Gastroesophageal sphincter (tissue), 3 donors: ENCODE results near the gene DCAF12.

Experiments
- CTCF ChIP-seq, 4 experiments: fragments of 200-600 bp in 2 of 4; fragments of 450-650 bp in 2 of 4; sonication (generic) in 1 of 4; IDR thresholded peaks; one replicate each; pipeline ENCODE4 v1.5.1; 2017 to 2019; ENCODE audit warnings: antibody characterized with exemption in 4 of 4, mild to moderate bottlenecking in 2 of 4, moderate library complexity in 2 of 4
- POLR2A ChIP-seq, 2 donors: fragments of 450-650 bp; IDR thresholded peaks; one replicate each; pipeline ENCODE4 v1.6.1; 2017; ENCODE audit warnings: antibody characterized with exemption in 2 of 2, mild to moderate bottlenecking in 2 of 2, moderate library complexity in 1 of 2
- POLR2AphosphoS5 ChIP-seq: sonication (generic); formaldehyde crosslinking; IDR thresholded peaks from one replicate; pipeline ENCODE4 v1.6.1; 2017; ENCODE audit warnings: antibody characterized with exemption

- TF ChIP-seq POLR2AphosphoS5 (no peak), CTCF (IDR thresholded peaks at IDR 0.05) (no peak), POLR2A (IDR thresholded peaks at IDR 0.05) (no peak)
These were observed 18.7 kb upstream of the DCAF12 start for GRCh38 chr9:34145165-34145564.
